GM18907 (cell line): Measurements from ENCODE around the gene ISM2.

Experiments
- ATAC-seq: cut with Tn5 transposase; IDR thresholded peaks from one replicate; pipeline ENCODE4 v1.9.1; 2021; ENCODE audit warnings: mild to moderate bottlenecking, moderate library complexity; ENCODE audit not compliant: unreplicated experiment

The ISM2 gene

DNA sequence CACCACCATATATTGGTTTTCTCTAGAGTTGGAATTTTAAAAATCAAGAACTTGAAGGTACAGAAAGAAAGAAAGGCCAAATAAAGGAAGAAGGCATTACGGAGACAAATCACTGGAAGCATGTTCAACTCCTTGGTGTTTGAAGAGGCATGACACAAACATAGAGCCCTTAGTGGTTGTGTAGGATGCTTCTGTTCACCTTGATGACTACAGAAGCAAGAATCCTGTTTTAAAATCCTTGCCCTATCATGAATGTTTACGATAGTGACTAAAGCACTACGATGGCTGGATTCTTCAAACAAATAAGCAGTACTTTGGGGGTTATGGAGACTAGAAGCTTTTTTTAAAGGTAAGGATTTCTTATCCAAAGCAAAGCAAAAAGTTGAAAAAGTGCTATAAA lies 10.3 kb upstream of the ISM2 start:
- ATAC-seq: no peak

DNA sequence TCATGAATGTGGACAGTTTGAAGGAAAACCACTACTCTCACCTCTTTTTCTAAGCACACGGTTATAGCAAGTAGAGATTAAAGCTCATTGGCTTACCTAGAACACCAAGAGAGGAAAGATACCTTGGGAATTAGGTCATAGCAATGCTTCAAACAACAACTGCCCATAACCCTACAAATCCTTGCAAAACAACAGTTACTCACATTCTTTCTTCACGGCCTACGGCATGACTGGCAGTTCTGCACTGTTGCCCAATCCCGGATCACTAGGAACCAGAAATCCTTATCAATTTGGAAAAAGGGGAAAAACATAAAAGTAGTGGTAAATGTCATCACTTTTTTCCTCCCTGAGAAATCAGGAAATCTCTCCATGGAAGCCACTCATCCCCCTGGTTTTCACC lies 9.6 kb upstream of the ISM2 start:
- ATAC-seq: no peak

DNA sequence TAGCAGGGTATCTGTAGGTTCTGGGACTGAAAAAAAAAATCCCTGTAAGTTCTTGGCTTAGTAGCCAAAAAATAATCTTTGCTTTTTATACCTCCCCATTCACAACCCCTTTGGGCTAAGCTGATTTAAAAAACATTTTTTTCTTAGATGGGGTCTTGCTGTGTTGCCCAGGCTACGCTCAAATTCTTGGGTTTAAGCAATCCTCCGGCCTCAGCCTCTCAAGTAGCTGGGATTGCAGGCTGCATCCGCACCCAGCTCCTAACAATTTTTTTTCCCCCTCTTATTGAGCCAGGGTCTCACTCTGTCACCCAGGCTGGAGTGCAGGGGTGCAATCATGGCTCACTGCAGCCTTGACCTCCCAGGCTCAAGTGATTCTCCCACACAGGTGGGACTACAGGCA lies 9.1 kb upstream of the ISM2 start:
- ATAC-seq: no peak

DNA sequence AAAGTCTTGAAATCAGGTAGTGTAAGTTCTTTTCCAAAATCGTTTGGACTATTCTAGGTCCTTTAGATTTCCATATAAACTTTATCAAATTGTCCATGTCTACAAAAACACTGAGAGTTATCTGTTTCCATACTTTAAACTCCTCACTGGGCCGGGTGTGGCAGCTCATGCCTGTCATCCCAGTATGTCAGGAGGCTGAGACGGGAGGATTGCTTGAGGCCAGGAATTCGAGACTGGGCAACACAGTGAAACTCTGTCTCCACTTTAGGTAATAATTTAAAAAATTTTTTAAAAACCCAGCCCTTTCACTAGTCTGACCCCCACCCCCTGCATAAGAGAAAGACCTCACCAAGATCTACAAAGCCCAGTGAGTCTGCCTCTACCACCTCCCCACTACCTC lies 6.4 kb upstream of the ISM2 start:
- no peak for ATAC-seq

DNA sequence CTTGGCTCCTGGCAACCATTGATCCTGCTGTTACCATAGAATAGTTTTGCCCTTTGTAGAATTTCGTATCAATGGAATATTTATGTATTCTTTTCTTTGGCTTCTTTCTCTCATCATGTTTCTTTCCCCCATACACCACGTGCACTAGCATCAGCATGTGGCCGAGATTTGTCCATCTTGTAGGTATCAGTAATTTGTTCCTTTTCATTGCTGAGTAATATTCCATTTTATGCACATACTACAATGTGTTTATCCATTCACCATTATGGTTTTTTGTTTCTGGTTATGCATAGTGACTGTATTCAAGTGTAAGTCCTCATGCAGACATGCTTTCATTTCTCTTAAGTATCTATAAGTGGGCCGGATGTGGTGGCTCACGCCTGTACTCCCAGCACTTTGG lies 4.5 kb upstream of the ISM2 start:
- no peak for ATAC-seq

DNA sequence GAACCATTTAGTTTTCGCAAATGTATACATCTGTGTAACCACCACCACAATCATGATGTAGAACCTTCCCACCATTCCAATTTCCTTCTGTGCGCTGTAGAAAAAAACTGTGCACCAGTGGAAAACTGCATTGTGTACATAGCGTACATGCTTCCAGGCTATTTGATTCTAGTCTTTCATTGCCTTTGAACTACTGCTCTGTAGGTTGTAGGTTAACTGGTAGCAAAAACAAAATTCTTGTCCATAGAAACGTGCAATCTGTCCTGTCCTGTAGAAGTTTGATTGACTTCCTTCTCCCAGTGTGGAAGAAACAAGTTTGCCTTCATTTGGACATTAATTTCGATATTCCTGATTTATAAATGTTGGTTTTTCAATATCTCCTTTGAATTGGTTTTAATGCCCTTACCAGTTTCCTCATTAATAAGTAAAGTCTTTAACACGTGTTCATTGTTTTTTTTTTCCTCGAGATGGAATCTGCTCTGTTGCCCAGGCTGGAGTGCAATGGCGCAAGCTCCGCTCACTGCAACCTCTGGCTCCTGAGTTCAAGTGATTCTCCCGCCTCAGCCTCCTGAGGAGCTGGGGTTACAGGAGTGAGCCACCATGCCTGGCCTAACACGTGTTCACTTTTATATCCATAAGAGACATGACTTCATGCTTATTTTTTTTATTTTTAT lies 3.6 kb upstream of the ISM2 start:
- no peak for ATAC-seq

DNA sequence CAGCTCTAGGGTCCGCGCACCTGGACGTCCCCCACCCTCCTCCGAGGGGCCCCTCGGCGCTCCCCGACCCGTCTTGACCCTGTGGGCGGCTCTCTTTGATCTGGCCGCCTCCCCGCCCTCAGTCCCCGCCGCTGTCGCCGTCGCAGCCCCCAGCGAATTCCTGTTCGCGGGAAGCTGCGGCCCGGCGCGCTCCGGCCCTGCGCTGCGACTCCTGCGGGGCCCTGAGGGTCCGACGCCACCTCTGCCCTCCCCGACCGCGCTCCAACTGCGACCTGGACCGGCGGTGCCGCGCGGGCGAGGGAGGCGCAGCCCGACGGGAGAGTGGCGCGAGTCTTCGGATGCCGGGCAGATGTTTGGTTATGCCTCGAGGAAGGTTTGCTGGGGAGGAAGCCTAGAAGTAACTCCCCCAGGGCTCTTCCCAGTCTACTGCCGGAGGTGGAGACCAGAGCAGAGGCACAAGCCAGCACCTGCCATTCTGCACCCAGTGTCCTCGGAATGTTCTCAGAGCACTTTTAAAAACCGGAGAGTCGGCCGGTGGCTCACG lies 440 bp upstream of the ISM2 start:
- ATAC-seq: peak; percentile 32

DNA sequence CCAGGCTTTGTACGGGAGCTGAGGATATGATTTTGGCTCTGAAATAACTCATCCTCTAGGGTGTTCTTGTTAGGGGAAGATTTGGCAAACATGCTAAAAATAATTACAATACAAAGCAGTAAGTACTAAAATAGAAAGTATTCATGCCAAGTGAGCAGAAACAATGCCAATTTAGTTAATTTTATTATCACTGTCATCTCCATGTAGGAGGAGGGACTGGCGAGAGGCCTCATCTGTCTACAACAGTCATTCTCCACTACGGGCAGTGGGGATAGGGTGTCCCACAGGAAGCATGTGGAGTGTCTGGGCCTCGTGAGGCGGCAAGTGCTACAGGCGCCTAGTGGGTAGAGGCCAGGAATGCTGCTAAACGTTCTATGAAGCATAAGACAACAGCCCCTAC lies 3.3 kb downstream of the ISM2 start:
- ATAC-seq: no peak

DNA sequence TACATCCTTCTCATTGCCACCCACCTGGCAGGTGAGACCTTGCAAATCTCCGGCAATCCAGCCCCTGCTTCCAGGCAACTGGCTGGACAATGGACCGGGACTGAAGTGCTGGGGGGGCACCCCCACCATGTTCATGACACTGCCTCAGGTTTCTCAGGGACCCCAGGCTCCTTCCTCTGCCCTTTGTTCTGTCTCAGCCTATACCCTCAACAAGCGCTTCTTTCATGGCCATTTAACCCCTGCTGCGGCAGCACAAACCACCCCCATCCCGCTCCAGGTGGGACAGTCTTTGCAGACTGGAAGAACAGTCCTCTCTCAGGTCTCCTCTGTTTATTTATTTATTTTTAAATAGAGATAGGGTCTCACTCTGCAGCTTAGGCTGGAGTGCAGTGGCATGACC lies 7.6 kb downstream of the ISM2 start:
- ATAC-seq: no peak

DNA sequence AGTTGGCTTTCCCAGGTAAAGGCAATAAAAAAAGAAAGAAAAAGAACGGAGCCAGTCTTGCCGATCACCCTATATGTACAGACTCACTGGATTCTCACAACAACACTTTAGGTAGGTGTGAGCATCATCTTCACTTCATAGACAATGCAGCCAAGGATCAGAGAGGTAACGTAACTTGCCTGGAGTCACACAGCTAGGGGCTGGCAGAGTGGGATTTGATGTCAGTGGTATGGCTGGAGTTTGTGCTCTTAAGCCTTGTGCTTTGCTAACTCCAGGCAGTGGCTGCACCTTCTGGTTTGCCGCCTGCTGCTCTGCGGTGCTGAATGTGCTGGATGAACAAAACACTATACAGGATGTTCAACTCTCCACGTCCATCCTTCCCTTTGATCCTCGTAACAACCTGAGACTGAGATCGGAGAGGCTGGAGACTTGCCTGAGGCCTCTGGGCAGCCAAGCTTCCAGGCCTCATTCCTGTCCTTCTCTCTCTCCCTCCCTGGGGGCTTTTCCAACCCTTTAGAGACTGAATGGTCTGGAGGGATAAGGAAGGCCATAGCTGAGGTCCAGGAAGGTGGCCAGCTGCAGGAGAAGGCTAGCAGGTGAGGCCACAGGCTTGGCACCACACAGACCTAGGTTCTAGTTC lies 8.1 kb downstream of the ISM2 start:
- no peak for ATAC-seq

DNA sequence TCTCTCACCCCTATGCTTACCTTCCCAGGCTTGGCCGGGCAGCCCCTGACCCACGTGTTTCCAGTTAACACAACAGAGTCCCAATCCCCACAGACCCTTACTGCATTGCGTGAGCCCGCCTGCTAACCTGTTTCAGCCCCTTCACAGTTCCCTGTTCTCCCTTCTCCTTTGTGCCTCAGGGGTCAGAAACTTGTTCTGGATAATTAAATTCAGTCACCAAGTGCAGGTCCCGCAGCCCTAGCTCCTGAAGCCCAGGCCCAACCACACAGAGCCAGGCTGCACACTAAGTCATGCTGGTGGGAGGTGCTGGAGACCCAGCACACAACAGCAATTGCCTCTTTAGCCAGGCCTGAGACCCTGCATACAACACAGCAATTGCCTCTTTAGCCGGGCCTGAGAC lies 9.6 kb downstream of the ISM2 start:
- ATAC-seq: no peak

DNA sequence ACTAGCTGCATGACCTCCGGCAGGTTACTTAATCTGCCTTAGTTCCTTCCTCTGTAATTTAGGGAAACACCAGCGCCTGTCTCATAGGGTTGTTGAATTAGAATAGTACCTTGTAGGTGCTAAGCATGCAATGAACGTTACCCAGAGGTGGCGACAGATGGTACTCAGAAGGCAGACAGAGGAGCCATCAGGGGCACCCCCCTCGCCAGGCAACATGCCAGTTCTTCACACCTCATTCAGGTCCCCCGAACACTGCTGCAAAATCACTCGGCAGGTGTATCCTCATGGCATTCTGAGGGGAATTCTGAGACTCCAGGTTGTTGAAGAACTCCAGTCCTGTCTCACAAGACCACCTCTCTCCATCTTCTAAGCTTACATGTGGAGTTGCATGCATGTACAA lies 10.1 kb downstream of the ISM2 start:
- no peak for ATAC-seq

DNA sequence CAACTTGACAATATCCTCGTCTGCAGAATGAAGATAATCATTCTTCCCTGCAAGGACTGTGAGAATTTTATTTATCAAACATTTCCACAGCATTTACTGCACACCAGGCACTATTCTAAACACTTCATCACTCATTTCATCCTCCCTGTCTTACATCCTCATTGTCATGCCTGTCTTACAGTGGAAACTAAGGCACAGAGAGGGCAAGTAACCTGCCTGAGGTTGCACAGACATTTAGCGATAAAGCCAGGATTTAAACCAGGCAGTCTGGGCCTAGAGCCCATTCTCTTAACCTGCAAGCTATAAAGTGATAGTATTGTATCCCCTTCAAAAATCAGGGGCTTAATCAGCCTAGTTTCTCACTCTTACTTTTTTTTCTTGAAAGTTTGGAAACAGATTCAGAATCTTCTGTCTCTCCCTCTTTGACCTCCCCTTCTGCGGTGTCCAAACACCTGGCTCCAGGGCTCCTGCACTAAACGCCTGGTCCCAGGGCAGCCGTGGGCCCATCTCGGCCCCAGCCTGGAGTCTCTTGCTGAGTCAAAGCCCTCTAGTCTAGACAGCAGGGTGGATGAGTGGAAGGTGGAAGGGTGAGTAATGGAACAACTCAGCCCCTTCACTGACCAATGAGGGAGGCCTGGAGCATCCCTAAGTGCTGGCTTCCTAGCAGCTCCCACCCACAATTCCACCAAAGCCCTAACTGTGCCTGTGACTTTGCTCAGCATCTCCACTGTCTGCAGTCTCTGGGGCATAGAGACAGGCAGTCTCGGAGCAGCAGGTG lies 12.5 kb downstream of the ISM2 start:
- ATAC-seq: no peak

DNA sequence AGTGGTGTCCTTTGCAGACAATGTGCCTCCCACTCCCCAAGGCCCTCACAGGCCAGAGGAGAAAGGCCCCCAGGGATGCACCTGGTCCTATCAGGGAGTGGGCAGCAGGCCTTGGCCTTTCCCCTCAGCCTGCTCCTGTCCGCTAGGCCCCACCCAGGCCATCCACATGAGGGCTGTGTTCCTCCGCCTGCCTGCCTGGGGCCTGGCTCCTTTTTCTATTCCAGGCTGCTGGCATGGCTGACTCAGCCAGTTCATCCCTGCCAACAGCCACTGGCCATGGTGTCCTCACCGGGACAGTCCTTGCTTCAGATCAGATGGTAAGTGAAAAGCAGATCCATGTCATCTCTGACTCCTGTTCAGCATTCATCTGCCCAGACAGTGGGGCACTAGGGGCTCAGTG lies 13.4 kb downstream of the ISM2 start:
- ATAC-seq: no peak

DNA sequence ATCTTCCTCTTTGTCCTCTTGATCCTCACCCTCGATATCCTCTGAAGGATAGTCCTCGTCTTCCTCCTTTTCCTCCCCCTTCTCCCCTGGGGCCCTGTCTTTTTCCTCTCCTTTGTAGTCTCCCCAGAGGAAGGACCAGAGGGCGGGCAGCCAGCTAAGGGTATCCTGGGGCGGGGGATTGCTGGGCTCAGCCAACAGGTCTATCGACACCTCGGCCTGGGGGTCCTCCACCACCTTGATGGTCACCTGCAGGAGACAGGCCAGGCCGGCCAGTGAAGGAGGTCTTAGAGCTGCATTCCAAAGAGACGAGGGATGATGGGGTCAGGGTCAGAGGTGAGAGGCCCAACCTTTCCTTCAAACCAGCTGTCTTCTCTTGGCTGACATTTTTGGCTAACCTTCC lies 16.2 kb downstream of the ISM2 start:
- no peak for ATAC-seq

DNA sequence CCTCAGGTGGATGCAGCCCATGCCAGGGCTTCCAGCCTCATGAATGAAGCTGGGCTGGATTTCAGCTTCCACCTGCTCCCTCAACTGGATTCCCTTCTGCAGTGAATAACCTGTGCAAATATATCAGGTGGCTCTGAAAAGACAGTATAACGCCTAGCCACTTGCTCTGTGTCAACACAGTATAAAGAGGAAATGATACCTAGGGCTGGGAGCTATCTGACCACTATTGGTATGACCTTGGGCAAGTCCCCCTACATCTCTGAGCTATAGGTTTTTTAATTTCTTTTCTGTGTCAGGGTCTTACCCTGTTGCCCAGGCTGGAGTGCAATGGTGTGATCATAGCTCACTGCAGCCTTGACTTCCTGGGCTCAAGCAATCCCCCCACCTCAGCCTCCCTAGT lies 19.8 kb downstream of the ISM2 start:
- peak; percentile 92 for ATAC-seq

DNA sequence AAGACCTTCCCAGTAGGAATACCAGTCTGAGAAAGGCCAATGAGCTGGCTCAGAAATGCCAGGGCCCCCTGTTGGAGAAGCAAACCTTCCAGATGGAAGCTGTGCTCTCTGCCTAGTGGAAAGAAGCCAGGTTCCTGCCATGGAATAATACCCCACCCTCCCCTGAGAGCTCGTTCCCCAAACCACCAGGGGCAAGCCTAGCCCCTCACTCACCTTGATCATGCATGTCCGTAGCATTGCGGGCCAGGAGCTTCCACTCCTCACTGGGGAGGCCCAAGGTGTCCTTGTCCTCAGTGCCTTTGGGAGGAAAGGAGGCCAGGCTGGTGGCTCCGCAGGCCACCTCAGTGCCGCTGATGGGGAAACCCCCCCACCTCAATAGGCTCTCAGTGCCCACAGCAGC lies 20.6 kb downstream of the ISM2 start:
- ATAC-seq: no peak

DNA sequence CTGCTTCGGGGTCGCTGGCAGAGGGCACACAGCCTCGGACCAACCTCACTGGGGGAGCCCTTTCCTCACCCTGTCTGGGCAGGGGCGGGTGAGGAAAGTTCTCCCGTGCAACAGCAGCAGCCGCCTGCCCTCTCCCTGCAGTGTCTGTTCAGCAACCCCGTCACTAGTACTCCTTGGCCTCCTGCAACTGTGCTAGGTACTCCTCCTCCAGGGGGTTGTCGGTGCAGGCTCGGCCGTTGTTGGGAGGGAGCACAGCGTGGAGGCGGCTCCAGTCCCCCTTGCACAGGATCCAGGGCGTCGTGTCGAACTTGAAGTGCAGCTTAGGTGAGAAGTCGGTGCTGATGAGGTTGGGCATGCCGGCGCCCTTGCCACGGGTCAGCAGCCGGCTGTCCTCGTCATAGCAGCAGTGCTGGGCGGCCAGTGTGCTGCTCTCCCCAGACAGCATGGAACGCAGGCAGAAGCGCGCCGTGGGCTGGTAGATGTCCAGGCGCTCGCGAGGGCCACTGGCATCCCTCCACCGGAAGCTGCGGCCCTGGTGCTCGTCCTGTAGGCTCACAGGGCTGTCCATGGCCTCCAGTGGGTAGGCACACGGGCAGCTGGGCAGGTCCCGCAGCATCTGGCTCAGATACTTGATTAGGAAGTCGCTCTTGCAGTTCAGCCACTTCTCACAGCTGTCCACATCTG lies 23.0 kb downstream of the ISM2 start:
- ATAC-seq: no peak

DNA sequence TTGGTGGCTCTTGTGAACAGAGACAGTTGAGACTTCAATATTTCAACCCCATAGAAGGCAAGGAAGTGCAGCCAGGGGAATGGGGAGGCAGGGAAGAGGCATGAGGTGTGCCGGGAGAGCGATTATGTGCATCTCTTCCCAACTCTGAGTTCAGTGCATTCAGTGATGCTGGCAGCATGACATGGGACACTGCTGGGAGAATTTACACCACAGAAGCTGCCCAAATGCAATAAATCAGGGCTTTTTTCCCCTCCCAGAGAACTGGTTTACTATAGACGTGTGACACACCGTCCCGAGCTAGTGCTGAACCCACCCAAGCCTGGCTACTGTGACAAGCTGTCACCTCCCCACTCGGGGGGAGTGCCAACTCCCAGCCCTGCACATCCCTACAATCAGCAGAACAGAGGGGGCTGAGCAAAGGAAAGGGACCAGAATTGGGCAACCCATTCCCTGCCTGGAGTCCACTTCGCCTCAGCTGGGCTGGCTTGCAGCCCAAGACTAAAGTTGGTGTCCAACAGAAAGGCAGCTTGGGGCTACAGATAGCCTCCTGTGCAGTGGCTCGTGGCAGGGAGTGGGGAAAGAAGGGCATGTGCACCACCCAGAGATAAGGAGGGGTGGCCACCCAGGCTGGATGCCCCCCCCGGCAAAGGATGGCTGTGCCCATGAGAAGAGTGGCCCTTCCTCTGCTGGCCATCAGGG lies 24.0 kb downstream of the ISM2 start:
- ATAC-seq: no peak

DNA sequence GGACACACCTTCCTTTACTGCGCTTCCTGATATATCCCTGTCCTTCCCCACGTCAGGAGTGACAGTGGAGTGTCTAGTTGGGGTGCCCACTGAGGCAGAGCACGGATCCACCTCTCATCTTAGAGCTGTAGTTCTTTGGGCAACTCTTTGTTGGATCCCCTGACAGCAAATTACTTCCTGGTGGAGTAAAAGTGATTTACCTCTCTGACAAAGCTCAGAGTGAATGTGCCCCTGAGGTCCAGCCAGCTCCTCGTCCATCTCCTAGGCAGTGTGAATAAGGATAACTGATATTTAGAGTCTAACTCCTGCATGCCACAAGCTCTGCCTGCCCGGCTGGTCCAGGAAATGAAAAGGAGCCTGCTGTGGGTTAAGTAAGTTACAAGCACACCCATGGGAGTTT lies 24.7 kb downstream of the ISM2 start:
- no peak for ATAC-seq
